HT-29 (cell line): ENCODE data around the gene GALR3. TPM values are rescaled to one million over a fixed set of nuclear protein-coding genes. Genes with fewer than 3 reads are reported as not detected.
"Not testable (repeated sequence)": the region's sequence is repeated elsewhere in the genome, so short reads cannot be mapped to it uniquely, and the experiment has no call there.

Experiments
- DNase-seq: peaks from one replicate; pipeline ENCODE4 v3.0.0-alpha.2; 2015; ENCODE audit warnings: low spot score
- total RNA-seq: library from RNA; depleted of rRNA; stranded (reverse); fragments of >200 nt; shearing (Covaris generic); gene quantifications from 2 replicates; pipeline ENCODE4 v1.2.3, GENCODE V29; 2014; rRNA removed

Gene GALR3, protein sequence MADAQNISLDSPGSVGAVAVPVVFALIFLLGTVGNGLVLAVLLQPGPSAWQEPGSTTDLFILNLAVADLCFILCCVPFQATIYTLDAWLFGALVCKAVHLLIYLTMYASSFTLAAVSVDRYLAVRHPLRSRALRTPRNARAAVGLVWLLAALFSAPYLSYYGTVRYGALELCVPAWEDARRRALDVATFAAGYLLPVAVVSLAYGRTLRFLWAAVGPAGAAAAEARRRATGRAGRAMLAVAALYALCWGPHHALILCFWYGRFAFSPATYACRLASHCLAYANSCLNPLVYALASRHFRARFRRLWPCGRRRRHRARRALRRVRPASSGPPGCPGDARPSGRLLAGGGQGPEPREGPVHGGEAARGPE
- not detected in 2 replicates for total RNA-seq

DNA sequence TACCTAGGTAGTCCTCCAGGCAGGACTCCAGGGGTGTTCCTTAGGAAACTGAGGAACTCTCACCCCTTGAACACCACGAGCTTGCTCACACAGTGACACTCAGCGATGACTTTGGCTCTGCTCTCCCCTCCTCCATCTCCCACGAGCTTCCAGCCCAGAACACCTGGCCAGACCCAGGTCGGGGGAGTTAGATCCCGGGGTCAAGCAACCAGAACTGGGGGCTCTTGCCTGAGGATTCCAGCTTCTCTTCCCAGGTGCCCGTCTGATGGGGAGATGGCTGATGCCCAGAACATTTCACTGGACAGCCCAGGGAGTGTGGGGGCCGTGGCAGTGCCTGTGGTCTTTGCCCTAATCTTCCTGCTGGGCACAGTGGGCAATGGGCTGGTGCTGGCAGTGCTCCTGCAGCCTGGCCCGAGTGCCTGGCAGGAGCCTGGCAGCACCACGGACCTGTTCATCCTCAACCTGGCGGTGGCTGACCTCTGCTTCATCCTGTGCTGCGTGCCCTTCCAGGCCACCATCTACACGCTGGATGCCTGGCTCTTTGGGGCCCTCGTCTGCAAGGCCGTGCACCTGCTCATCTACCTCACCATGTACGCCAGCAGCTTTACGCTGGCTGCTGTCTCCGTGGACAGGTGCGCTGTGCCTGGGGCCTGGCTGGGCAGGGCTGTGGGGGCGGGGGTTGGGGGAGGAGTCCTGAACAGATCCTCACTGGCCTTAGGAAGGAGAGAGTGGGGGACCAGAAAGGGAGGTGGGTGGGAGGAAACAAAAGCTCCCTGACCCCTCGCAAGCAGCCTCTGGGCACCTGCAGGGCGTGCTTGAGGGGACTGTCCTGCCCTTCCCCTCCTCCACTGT is at the start of gene GALR3:
Gene GALR3 (plus strand): TSS at position 249 of the 852 bp plus-strand sequence. CDS start 25 bp downstream, at position 274.
- DNase-seq = no peak

DNA sequence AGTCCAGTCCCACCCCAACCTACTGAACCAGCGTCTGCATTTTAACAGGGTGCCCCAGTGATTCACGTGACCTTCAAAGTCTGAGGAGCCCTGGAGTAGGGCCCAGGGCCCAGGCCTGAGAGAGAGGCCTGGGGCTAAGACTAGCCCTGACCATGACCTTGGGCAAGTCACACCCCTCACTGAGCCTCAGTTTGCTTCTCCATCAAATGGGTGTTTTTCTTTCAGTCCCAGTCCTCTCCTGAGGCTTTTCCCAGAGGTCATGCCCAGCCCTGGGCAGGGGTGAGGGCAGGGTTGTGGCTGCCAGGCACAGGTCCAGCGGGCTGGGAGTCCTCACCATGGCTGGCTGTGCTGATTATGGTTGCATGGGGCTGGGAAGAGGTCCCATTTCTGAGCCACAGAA is 48.5 kb upstream of the GALR3 start:
- no peak for DNase-seq

DNA sequence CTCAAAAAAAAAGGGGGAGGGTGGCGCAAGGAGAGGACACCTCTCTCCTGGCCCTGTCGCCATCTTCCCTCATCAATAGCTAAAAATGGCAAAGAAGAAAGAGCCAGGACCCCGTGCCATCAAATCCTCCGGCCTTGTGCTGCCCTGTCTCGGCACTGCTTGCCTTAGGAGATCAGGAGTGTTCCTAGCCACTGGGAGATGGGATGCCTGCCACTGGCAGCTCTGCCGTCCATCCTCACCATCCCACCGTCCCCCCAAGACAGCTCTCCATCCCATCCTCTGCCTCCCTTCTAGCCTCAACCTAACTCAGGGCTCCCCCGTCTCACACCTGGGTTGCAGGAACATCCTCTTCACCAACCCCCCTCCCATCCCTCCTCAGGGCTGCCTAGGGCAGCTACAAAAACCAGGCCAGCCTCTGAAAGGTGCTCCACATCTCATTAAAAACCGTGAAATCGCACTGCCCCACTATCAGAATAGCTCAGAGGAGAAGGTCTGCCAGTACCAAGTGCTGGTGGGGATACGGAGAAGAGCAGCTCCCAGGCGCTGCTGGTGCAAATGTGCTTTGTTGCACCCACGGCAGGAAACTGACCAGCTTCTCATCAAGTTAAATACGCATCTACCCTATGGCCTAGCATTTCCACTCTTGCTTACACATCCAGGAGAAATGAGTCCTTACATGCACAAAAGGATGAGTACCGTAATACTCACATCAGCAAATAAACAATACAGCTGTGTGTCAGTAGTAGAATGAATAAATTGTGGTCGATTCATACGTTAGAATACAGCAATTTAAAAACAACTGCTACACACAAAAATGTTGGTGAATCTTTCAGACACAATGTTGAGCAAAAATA is 47.2 kb upstream of the GALR3 start:
- no peak for DNase-seq

DNA sequence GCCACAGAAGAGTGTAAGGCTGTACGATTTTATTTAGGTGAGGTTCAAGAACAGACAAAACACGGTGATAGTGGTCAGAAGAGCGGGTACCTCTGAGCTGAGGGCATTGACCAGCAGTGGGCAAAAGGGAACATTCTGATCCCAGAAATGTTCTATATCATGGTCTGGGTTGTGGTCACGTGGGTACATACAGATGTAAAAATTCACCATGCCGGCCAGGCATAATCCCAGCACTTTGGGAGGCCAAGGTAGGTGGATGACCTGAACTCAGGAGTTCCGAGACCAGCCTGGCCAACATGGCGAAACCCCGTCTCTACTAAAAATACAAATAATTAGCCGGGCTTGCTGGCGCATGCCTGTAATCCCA is 46.6 kb upstream of the GALR3 start:
- no peak for DNase-seq

DNA sequence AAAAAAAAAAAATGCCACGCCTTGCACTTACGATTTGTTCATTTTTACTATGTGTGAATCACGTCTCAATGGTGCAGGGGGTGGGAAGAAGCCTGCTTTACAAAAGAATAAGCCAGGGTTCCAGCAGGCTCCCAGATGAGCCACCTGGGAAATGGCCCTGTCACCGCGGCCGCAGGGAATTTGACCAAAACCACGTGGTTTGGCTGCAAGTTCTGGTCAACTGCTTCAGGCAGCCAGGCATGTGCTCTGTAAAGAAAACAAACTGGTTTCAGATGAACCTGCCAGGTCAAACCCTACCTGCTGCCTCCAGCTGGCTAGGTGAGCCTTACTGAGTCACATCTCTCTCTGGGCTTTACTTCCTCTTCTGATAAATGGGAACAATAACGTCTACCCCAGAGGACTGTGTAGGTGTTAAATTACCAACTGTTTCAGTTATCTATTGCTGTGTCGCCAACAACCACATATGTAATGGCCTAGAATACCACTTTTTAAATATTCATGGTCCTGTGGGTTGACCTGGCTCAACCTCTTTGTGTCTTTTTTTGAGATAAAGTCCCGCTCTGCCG is 46.0 kb upstream of the GALR3 start:
- DNase-seq = peak; percentile 81

DNA sequence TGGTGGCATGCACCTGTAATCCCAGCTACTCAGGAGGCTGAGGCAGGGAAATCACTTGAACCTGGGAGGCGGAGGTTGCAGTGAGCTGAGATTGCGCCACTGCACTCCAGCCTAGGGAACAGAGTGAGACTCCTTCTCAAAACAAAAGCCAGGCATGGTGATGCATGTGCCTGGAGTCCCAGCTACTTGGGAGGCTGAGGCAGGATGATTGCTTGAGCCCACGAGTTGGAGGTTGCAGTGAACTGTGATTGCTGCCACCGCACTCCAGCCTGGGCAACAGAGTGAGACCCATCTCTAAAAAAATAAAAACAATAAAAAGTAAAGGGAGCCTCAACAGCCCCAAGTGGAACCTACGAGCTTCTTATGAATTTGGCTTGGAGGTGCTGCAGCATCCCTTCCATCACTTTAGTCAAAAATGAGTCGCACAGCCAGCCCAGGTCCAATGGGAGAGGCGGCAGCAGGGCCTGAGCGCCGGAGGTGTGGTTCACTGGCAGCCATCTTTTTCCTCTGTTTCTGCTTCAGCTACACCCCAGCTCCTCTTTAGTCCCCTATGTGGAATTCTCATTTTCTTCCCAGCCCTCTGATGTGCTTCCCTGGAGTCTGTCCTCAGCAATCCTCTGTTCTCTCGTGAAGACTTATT is 44.7 kb upstream of the GALR3 start:
- DNase-seq = no peak

DNA sequence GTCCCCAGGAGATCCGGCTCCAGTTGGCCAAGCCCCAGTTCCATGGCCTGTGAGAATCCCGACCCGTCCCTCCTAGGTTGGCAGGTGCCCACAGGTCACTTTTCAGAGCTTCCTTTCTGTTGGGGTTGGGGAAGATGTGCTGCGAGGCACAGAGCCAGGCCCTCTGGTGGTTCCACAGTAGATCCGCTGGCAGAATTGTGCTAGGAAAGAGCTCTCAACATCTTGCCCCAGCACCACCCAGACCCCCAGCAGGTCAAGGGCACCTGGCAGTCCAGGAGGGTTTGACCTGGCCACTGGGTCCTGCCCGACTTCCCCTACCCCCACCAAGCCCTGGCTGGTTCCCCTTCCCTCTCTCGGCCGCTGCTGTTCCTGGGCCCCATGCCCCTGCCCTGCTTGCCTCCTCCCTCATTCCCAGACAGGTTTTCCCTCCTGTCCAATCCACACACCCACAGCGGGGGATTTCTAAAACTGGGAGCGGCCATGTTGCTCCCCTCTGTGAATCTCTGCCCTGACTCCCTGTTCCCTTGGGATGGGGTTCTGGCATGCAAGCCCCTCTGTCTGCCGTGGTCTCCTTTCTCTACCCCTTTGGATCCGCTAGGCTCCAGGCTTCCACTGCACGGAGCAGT is 41.6 kb upstream of the GALR3 start:
- peak; percentile 19 for DNase-seq

DNA sequence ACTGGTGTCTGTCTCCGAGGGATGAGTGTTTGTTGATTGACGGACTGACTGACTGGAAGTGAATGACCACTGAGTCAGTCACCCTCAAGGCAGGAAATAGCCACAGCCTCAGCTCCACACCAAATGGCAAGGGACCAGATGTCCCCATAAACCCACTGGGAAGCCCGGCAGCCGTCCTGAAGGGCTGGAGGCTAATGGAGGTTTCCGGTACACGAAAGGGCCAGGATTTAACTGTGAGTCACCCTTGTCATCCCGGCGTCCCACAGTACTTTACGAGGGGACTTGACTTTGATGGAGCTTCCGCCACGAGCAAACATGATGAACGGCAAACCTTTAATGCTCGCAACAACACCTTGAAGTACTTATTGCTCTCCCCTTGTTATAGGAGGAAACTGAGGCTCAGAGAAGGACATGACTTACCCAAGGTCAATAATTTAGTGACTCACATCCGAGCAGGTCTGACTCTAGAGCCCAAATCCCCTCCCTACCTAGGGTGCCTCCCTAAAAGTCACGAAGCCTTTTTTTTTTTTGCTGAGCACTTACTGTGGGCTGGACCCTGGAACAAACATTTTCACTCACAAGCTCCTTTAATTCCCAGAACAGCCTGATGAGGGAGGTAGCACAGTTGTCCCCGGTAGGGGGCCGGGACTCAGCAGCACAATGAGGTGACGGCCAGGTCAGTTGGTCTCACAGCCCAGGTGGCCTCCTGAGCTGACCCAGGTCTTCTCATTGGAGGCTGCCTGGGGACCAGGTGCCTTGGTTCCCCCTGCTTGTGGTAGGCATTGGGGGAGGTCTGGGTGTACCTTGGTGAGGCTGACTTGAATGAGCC is 40.6 kb upstream of the GALR3 start:
- DNase-seq = peak; percentile 59

DNA sequence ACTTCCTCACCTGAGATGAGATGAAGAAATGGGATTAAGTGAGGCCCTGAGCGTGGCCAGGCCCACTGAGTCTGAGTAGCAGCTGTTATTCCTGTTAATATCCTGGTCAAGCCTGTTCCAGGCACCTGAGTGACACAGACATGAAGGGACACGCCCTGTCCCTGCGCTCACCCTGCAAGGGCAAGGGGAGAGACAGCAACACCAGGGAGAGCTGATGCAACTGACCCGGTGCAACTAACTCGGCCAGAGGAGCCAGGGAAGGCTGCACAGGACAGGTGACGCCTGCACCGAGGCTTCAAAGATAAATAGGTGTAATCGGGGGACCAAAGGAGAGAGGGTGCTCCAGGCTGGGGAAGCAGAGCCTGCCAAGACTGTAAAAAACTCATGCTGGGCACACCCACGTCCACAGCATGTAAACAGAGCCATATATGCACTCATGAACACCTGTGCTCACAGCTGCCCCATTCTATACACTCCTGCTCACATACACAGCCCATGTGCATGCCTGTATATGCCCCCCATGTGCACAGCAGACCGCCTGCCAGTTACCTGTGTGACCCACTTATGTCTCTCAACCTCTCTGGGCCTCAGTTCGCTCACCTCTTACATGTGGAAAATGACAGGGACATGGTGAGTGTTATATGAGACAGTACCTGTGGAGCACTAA is 38.2 kb upstream of the GALR3 start:
- DNase-seq = peak; percentile 48

DNA sequence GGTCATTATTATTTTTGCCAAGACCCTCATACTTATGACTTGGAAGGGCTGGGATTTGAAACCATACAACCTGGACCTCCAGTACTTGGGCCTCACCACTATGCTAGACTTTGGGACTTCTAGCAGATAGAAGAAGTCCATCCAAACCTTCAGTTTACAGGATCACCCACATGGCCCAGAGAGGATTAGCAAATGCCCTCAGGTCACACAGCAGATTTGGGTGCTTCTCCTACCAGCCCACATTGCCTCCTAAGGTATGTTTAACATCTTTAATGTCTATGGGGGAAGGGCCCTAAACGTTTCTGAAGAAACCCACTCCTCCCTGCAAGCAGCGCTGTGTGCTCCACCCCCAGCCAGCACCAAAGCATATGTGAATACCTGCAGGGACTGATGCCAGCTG is 32.9 kb upstream of the GALR3 start:
- no peak for DNase-seq

DNA sequence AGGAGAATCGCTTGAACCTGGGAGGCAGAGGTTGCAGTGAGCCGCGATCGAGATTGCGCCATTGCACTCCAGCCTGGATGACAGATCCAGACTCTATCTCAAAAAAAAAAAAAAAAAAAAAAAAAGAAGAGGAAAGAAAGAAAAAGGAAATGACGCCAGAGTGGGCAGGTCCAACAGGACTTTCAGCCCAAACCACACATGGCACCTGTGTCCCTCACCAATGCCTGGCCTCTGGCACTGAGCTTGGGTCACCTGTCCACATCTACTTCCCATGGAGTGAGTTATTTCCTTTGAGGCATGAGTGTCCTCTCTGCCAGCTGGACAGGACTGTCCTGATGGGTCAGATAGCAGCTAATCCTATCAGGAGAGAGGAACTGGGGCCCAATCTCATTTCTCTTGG is 30.7 kb upstream of the GALR3 start:
- no peak for DNase-seq

DNA sequence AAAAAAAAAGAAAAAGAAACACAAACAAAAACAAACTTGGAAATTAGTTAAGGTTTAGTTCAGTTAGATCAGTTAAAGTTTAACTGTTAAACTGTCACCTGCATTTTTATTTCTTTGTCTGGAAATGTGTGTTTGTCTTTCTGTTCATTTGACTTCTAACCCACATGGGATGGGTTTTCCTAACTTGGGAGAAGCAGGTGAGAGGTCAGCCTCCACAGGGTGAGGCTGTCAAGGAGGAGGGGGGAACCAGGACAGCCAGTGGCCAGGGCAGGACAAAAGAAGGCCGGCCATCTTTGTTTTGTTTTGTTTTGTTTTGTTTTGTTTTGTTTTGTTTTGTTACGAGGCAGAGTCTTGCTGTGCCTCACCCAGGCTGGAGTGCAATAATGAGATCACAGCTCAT is 28.8 kb upstream of the GALR3 start:
- DNase-seq = no peak

DNA sequence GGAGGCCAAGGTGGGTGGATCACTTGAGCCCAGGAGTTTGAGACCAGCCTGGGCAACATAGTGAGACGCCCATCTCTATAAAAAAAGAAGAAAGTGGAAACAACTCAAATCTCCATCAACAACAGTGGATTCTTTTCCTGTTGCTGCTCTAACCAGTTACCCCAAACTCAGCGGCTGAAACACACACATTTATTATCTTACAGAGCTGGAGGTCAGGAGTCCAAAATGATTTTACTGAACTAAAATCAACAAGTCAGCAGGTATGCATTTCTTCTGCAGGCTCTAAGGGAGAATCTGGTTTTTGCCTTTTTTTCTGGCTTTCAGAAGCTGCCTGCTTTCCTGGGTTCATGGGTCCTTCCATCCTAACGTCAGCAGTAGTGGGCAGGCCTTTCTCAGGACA is 27.1 kb upstream of the GALR3 start:
- DNase-seq = no peak

DNA sequence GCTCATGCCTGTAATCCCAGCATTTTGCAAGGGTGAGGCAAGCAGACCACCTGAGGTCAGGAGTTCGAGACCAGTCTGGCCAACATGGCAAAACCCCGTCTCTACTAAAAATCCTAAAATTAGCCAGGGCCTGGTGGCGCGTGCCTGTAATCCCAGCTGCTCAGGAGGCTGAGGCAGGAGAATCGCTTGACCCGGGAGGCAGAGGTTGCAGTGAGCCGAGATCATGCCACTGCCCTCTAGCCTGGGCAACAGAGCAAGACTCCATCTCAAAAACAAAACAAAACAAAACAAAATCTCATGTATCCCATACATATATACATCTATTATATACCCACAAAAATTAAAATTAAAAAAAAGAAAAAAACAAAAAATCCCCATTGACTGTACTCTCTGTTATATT is 25.9 kb upstream of the GALR3 start:
- not testable (repeated sequence) for DNase-seq

DNA sequence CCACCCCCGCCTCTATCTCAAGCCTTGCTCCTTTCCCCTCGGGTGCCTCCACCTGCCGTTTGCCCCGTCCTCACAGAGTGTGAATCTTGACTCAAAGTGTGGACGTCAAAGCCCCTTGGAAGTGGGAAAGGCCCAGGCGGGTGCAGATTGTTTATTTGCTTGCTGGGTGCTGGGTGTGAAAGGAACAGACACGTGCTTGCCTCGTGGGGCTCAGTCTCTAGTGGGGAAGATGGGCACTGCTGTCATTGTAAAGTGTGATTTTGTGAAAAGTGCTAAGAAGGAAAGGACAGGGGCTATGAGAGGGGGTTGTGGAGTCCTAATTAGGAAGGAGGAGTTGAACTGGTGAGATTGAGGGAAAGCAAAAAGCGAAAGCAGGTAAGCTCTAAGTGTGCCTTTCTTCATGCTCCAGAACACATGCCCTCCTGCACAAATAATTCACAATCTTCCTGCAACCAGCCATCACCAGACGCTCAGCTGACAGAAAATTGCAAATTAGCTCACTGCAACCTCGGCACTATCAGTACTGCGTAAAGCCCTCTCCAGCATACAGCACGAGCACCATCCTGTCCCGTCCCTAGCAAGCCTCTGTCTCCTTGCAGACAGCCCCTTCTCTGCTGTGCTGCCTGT is 25.2 kb upstream of the GALR3 start:
- DNase-seq = no peak

DNA sequence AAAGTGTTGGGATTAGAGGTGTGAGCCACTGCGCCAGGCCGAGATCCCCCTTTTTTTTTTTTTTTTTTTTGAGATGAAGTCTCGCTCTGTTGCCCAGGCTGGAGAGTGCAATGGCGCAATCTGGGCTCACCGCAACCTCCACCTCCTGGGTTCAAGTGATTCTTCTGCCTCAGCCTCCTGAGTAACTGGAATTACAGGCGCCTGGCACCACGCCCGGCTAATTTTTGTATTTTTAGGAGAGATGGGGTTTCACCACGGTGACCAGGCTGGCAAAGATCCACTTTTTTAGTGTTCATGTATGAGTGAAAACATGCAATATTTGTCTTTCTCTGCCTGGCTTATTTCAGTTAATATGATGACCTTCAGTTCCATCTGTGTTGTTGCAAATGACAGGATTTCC is 23.2 kb upstream of the GALR3 start:
- not testable (repeated sequence) for DNase-seq

DNA sequence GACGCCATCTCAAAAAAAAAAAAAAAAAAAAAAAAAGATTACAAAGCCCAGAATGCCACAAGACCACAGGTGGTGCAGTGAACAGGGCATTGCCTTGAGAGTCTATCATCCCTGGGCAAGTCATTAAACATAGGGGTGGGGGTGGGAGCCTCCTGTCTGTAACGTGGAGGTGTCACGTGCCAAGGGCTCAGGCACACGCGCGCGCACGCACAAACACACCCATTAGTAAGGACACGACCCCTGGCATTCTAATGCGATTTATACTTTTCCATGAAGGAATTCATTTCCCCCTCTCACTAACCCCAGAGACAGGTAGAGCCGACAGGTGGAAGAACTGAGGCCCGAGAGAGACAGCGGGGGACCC is 21.3 kb upstream of the GALR3 start:
- no peak for DNase-seq

DNA sequence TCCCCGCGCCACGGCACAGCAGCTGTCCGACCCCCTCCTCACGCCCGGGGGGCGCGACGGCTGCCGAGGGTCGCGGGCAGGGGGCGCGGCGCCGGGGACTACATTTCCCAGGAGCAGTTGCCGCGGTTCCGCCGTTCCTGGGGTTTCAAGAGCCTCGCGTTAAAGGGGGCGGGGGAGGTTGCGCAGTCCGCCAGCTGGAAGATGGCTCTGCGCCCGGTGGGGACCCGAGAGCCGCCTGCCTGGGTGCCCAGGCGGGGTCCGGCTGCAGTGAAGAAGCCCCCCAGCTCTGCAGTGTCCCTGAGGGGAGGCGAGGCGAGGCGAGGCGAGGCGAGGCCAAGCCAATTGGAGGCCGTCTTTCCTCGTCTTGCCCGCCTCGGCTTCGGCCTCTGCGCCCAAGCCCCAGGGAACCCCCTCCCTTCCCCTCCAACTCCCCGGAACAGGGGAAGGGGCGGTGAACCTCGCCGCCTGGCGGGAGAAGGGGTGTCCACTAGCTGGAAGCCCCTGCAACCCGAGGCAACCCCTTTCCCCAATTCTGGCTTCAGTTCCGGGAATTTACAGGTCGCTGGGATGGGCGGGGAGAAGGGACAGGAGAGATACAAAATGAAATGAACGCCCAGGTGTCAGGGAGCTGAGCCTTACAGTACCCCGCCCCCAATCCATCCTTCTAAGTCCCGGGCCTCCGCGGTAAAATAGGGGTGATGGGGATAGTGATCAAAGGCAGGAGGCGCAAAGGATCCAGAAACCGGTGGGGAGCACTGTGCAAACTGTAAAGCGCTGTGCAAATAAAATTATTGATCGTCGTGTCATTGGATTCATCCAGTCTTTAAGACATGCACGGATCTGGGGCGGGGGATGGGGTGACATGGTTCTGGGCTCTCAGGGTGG is 20.6 kb upstream of the GALR3 start:
- no peak for DNase-seq
